IMR-90 (cell line): ENCODE results near the gene PHF8. TPM values are rescaled to one million over a fixed set of nuclear protein-coding genes. Genes with fewer than 3 reads are reported as not detected.

ENCODE experiments used
- ATAC-seq: fragments of 200-7000 bp; cut with Tn5 transposase; 2 replicates; pipeline ENCODE4 v1.9.1; 2020; ENCODE audit warnings: low read depth, mild to moderate bottlenecking, moderate library complexity
- BruUV-seq: library from RNA; stranded (reverse); fragments of 400-500 nt; replicated peaks from 2 replicates; lab custom pipeline; 2021; lab: Mats Ljungman, UMichigan
- CTCF ChIA-PET: fragments of 300-600 bp; formaldehyde crosslinking; extraction: SDS; loops from one replicate; lab custom pipeline; 2021; ENCODE audit warnings: antibody characterized with exemption; lab: Yijun Ruan, JAX
- POLR2A ChIA-PET: fragments of 300-600 bp; sonication (Branson Sonifier 250); formaldehyde crosslinking; loops from one replicate; lab custom pipeline; 2022; ENCODE audit warnings: antibody characterized with exemption; ENCODE audit not compliant: unreplicated experiment; lab: Charles Lee
- DNase-seq: peaks from one replicate; pipeline ENCODE4 v3.0.0; 2013
- H2AFZ ChIP-seq: replicated peaks from 2 replicates; pipeline ENCODE3; 2013; ENCODE audit warnings: low read length, mild to moderate bottlenecking; ENCODE audit not compliant: poor library complexity
- H2AK5ac ChIP-seq: 2 replicates; pipeline ENCODE4 v1.6.1; 2013; ENCODE audit warnings: low read depth, low read length, inconsistent platforms
- H2AK9ac ChIP-seq: replicated peaks from 2 replicates; pipeline ENCODE3; 2013; ENCODE audit warnings: mild to moderate bottlenecking, low read depth, low read length, moderate library complexity; ENCODE audit not compliant: poor library complexity
- H2BK120ac ChIP-seq: 2 replicates; pipeline ENCODE4 v1.6.1; 2013; ENCODE audit warnings: low read depth, low read length, inconsistent platforms
- H2BK15ac ChIP-seq: 3 replicates; pipeline ENCODE4 v1.6.1; 2013; ENCODE audit warnings: low read depth, low read length, inconsistent platforms
- H2BK20ac ChIP-seq: 2 replicates; pipeline ENCODE4 v1.6.1; 2013; ENCODE audit warnings: low read depth, mild to moderate bottlenecking, inconsistent platforms, low read length, moderate library complexity
- H2BK5ac ChIP-seq: 2 replicates; pipeline ENCODE4 v1.6.1; 2013; ENCODE audit warnings: mild to moderate bottlenecking, low read depth, low read length, inconsistent platforms; ENCODE audit not compliant: poor library complexity, severe bottlenecking
- H3K14ac ChIP-seq: replicated peaks from 2 replicates; pipeline ENCODE4 v1.6.1; 2013; ENCODE audit warnings: low read depth, low read length, inconsistent platforms
- H3K18ac ChIP-seq: 2 replicates; pipeline ENCODE4 v1.6.1; 2013; ENCODE audit warnings: low read depth, low read length, control low read depth
- H3K23ac ChIP-seq: 2 replicates; pipeline ENCODE4 v1.6.1; 2013; ENCODE audit warnings: low read depth, low read length, inconsistent platforms
- H3K27ac ChIP-seq: 2 replicates; pipeline ENCODE4 v1.5.1; 2013; ENCODE audit warnings: mild to moderate bottlenecking, control low read depth, low read length; ENCODE audit not compliant: insufficient read depth
- H3K27me3 ChIP-seq: 2 replicates; pipeline ENCODE4 v1.6.1; 2013; ENCODE audit warnings: low read length; ENCODE audit not compliant: control insufficient read depth, insufficient read depth
- H3K36me3 ChIP-seq: 2 replicates; pipeline ENCODE4 v1.6.1; 2013; ENCODE audit warnings: low read length, mixed read lengths; ENCODE audit not compliant: control insufficient read depth, insufficient read depth
- H3K4ac ChIP-seq: 2 replicates; pipeline ENCODE4 v1.6.1; 2013; ENCODE audit warnings: low read depth, low read length, inconsistent platforms
- H3K4me1 ChIP-seq: 2 replicates; pipeline ENCODE4 v1.6.1; 2013; ENCODE audit warnings: low read length, mixed read lengths; ENCODE audit not compliant: control insufficient read depth, insufficient read depth
- H3K4me2 ChIP-seq: 2 replicates; pipeline ENCODE4 v1.6.1; 2013; ENCODE audit warnings: low read depth, mild to moderate bottlenecking, control low read depth, low read length, moderate library complexity
- H3K4me3 ChIP-seq: 2 replicates; pipeline ENCODE4 v1.5.1; 2013; ENCODE audit warnings: low read depth, mild to moderate bottlenecking, control low read depth, low read length, moderate library complexity; ENCODE audit not compliant: insufficient read depth
- H3K56ac ChIP-seq: 2 replicates; pipeline ENCODE4 v1.6.1; 2013; ENCODE audit warnings: low read length, inconsistent platforms; ENCODE audit not compliant: insufficient read depth; ENCODE audit errors: extremely low read depth
- H3K79me1 ChIP-seq, 2 experiments: 2 replicates each; pipeline ENCODE4 v1.6.1; 2013; ENCODE audit warnings: low read length in 2 of 2, inconsistent platforms in 1 of 2, low read depth in 1 of 2
- H3K9ac ChIP-seq: 2 replicates; pipeline ENCODE4 v1.6.1; 2013; ENCODE audit warnings: low read depth, low read length, control low read depth
- H3K9me1 ChIP-seq: 2 replicates; pipeline ENCODE4 v1.6.1; 2013; ENCODE audit warnings: low read length, inconsistent platforms; ENCODE audit not compliant: insufficient read depth
- H3K9me3 ChIP-seq: 2 replicates; pipeline ENCODE4 v1.6.1; 2013; ENCODE audit warnings: low read length; ENCODE audit not compliant: control insufficient read depth, insufficient read depth
- H4K20me1 ChIP-seq: 2 replicates; pipeline ENCODE4 v1.6.1; 2013; ENCODE audit warnings: low read length, inconsistent platforms; ENCODE audit not compliant: insufficient read depth
- H4K5ac ChIP-seq: 2 replicates; pipeline ENCODE4 v1.6.1; 2013; ENCODE audit warnings: mild to moderate bottlenecking, low read depth, low read length, control low read depth
- H4K8ac ChIP-seq, 2 experiments: 2 replicates each; pipeline ENCODE4 v1.6.1; 2013; ENCODE audit warnings: low read depth in 2 of 2, low read length in 2 of 2, control low read depth in 1 of 2, inconsistent platforms in 1 of 2
- H4K91ac ChIP-seq: 2 replicates; pipeline ENCODE4 v1.6.1; 2013; ENCODE audit warnings: low read depth, low read length, inconsistent platforms; ENCODE audit not compliant: insufficient read depth
- CHD1 ChIP-seq: IDR thresholded peaks from 2 replicates; pipeline ENCODE4 v1.6.1; 2012; ENCODE audit warnings: low read depth, low read length, improper control_type of control experiment
- FOS ChIP-seq: fragments of 150-350 bp; IDR thresholded peaks from 2 replicates; pipeline ENCODE4 v1.6.1; 2016; ENCODE audit warnings: low read depth, low read length
- MAZ ChIP-seq: IDR thresholded peaks from 2 replicates; pipeline ENCODE4 v1.6.1; 2012; ENCODE audit warnings: low read depth, mild to moderate bottlenecking, low read length, improper control_type of control experiment, moderate library complexity, borderline replicate concordance
- MXI1 ChIP-seq: IDR thresholded peaks from 2 replicates; pipeline ENCODE4 v1.6.1; 2012; ENCODE audit warnings: low read depth, mild to moderate bottlenecking, low read length, moderate library complexity, borderline replicate concordance
- POLR2A ChIP-seq: IDR thresholded peaks from 2 replicates; pipeline ENCODE4 v1.6.1; 2012; ENCODE audit warnings: mild to moderate bottlenecking, low read depth, low read length
- RAD21 ChIP-seq: IDR thresholded peaks from 2 replicates; pipeline ENCODE4 v1.6.1; 2012; ENCODE audit warnings: low read length, improper control_type of control experiment
- SMC3 ChIP-seq: fragments of 150-350 bp; IDR thresholded peaks from 2 replicates; pipeline ENCODE4 v1.6.1; 2016; ENCODE audit warnings: low read depth, mild to moderate bottlenecking, antibody characterized with exemption, low read length, moderate library complexity
- USF2 ChIP-seq: fragments of 150-350 bp; IDR thresholded peaks from 2 replicates; pipeline ENCODE4 v1.6.1; 2017; ENCODE audit warnings: mild to moderate bottlenecking, antibody characterized with exemption, low read length, low read depth
- WGBS, 2 experiments: methylation state at CpG; one replicate each; pipeline versions ENCODE4 v1.1.5 to v1.1.7; 2013; ENCODE audit warnings: missing lambda C conversion rate in 2 of 2; ENCODE audit not compliant: insufficient read length in 1 of 2; ENCODE audit errors: extremely low coverage in 2 of 2; 5-methylcytosine and 5-hydroxymethylcytosine counted together
- dilution Hi-C: fragments of 300-500 bp; cut with HindIII; formaldehyde crosslinking; loops from one replicate; pipeline ENCODE4 v1.14.3; 2018; ENCODE audit warnings: low sequenced_read_pairs; ENCODE audit not compliant: unreplicated experiment
- in situ Hi-C: fragments of 300-500 bp; cut with MboI; formaldehyde crosslinking; loops from 3 replicates; pipeline ENCODE4 v1.14.3; 2019; ENCODE audit warnings: low sequenced_read_pairs, inconsistent platforms, mixed read lengths
- intact Hi-C: fragments of 100-400 bp; cut with micrococcal nuclease; formaldehyde crosslinking; loops from 2 replicates; pipeline ENCODE4 v1.10.0; 2022
- polyA plus RNA-seq, 3 experiments: library from polyadenylated mRNA; depleted of rRNA; stranded (reverse); fragments of >200 nt; gene quantifications; 2 replicates each; pipeline ENCODE4 v1.2.3, GENCODE V29; 2012; ENCODE audit warnings: low replicate concordance in 1 of 3
- total RNA-seq: library from RNA; depleted of rRNA; stranded (reverse); fragments of >200 nt; gene quantifications from 2 replicates; pipeline ENCODE4 v1.2.3, GENCODE V29; 2012

PHF8 gene
- total and polyA plus RNA-seq, 2 of the 4 experiments (the other 2 are of a cell fraction) = 12.8 to 15.2 TPM

- Histone ChIP-seq H2BK120ac (no peak overlapping the region), H2AFZ (no peak overlapping the region), H3K4me3 (no peak overlapping the region), H3K23ac (no peak overlapping the region), H2AK9ac (no peak overlapping the region), H4K91ac (no peak overlapping the region), H2BK5ac (no peak overlapping the region), H3K9me1 (no peaks in the 10 kb centered on the region), H4K5ac (no peak overlapping the region), H3K4ac (no peak overlapping the region), H3K14ac (no peak overlapping the region), H3K56ac (no peak overlapping the region), H4K20me1 (no peaks in the 10 kb centered on the region), H3K36me3 (0 out of 2 replicates have a peak, but pooled peaks cover 1% of the 10 kb centered on the region), H3K4me1 (no peaks in the 10 kb centered on the region), H2BK20ac (no peak overlapping the region), H4K8ac (no peak overlapping the region), H3K27me3 (no peaks in the 10 kb centered on the region), H3K9me3 (no peaks in the 10 kb centered on the region), H3K27ac (no peak overlapping the region), H3K18ac (no peak overlapping the region), H2BK15ac (no peak overlapping the region), H3K4me2 (no peak overlapping the region), H2AK5ac (no peak overlapping the region), H3K79me1 (no peaks in the 10 kb centered on the region), H3K9ac (no peak overlapping the region)
- TF ChIP-seq USF2 (no peak), POLR2A (no peak), FOS (no peak), RAD21 (no peak), CHD1 (no peak), SMC3 (no peak), MAZ (no peak), MXI1 (no peak)
- in situ Hi-C loops (no loop called here), intact Hi-C loops (no loop called here), dilution Hi-C loops (no loop called here)
- WGBS, 2 experiments = no CpG with 5 or more reads among the region's 1 CpG
- DNase-seq = no peak
- no peak for ATAC-seq
- ChIA-PET POLR2A (no interaction called here), CTCF (no interaction called here)
- BruUV-seq = no TSS peak
These were observed 48.9 kb upstream of the PHF8 start for GRCh38 chrX:54093159-54093558.
